GM10266 (cell line): ENCODE results near the gene VWA7.

ENCODE experiments used
- DNase-seq: peaks from one replicate; pipeline ENCODE4 v3.0.0; 2012; ENCODE audit errors: extremely low spot score
- CTCF ChIP-seq: IDR thresholded peaks from 2 replicates; pipeline ENCODE4 v1.5.1; 2012; ENCODE audit warnings: mild to moderate bottlenecking, low read depth; ENCODE audit not compliant: control insufficient read depth, insufficient read depth; ENCODE audit errors: missing control alignments

Gene VWA7

GRCh38 chr6:31737991-31738979 is 38.8 kb downstream of the VWA7 start:
- peak; percentile 45 for TF ChIP-seq CTCF
- peak; percentile 82 for DNase-seq

- no peak for TF ChIP-seq CTCF
- no peak for DNase-seq
Observed at GRCh38 chr6:31737315-31737990, 39.7 kb downstream of the VWA7 start.

GRCh38 chr6:31736768-31737314 is 40.3 kb downstream of the VWA7 start:
- no peak for DNase-seq
- TF ChIP-seq CTCF: no peak

- no peak for TF ChIP-seq CTCF
- peak; percentile 83 for DNase-seq
Observed at GRCh38 chr6:31736021-31736767, 40.9 kb downstream of the VWA7 start, which contains the start of gene CLIC1. TSS of gene CLIC1 (minus strand) at chr6:31736530. CDS start at chr6:31736300, 230 bp downstream.

- TF ChIP-seq CTCF: no peak
- DNase-seq: peak; percentile 88
Observed at GRCh38 chr6:31734821-31735406, 42.2 kb downstream of the VWA7 start.

GRCh38 chr6:31734247-31734820 is 42.8 kb downstream of the VWA7 start:
- DNase-seq: no peak
- no peak for TF ChIP-seq CTCF
